ENCODE results near the gene UGT1A3. TPM values are rescaled to one million over a fixed set of nuclear protein-coding genes. Genes with fewer than 3 reads are reported as not detected.

The UGT1A3 gene
- total RNA-seq, 1 donor from 2014 or later, result 0.86 TPM

GRCh38 chr2:233816334-233816733 lies 87.5 kb downstream of the UGT1A3 start:
- no peak for DNase-seq (ENCODE audit: low spot score)

DNA sequence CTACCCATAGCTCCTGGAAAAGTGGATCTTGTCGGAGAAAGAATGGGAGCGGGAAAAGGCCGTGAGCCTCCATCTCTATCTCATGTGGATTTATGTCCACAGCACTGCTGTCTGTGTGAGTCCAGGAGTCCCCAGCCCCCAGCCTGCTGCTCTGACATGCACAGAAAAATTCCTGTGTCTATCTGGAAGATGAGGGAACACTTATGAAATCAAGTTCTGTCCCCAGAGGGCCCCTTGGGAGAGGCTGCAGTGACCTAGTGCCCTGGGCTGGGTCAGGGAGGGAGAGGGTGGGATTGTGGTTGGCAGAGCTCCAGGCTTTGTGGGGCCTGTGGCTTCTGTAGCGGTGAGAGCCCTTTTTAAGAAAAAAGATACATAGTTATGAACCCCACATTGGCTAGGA lies 87.9 kb downstream of the UGT1A3 start:
- DNase-seq (ENCODE audit: low spot score), result no peak

DNA sequence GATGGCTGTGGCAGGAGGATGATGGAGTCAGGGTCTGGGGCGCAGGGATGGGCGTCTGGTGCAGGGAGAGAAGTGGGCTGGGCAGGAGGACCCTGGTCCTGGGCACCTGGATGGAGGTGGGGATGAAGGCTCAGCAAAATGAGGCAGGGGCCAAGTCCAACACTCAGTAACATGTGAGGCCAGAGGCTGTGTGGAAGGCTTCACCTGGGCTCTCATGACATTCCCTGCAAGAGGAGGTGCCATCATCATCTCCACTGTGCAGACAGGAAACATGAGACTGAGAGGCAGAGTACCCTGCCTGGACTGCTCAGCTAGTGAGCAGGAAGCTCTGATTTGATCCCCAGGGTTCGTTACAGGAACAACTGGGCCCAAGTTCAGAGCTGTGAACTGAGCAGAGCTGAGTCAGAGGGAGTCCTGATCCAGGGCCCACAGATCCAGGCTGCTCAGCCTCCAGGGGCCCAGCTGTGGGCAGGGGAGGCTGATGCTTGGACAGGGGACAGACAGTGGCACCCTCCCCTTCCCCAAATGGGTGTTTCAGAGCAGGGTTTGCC lies 88.6 kb downstream of the UGT1A3 start:
- DNase-seq (ENCODE audit: low spot score), result no peak

- no peak for DNase-seq (ENCODE audit: low spot score)
These were observed 89.3 kb downstream of the UGT1A3 start for GRCh38 chr2:233817995-233818638.

- no peak for DNase-seq (ENCODE audit: low spot score)
These were observed 90.1 kb downstream of the UGT1A3 start for GRCh38 chr2:233818639-233819621.

- no peak for DNase-seq (ENCODE audit: low spot score)
These were observed 91.3 kb downstream of the UGT1A3 start for GRCh38 chr2:233819884-233820773.

GRCh38 chr2:233820774-233821105 lies 91.9 kb downstream of the UGT1A3 start:
- no peak for DNase-seq (ENCODE audit: low spot score)

DNA sequence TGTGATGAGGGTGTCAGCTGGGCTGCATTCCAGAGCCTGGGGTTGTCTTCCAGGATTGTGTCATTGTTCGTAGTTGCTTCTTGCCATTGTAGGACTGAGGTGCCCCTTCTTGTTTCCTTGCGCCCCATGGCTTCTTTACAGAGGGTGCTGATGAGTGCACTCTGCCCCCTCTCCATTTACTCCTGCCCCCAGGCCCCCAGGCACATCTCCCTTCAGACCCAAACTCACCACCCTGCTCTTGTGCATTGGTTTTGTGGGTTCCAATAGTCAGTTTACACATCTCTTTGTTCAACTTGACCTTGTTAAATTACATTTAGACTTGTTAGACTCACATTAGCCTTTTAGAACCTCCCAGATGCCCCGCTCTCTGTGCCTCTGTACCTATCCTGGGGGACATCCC lies 92.4 kb downstream of the UGT1A3 start:
- DNase-seq (ENCODE audit: low spot score), result no peak

GRCh38 chr2:233821709-233822100 lies 92.9 kb downstream of the UGT1A3 start:
- DNase-seq (ENCODE audit: low spot score), result no peak

GRCh38 chr2:233822101-233822771 lies 93.4 kb downstream of the UGT1A3 start:
- DNase-seq (ENCODE audit: low spot score), result no peak

Other genes with a start within 250 kb of the UGT1A3 start
- gene USP40, start 162.3 kb upstream of the UGT1A3 start, total RNA-seq, result 48.1 TPM
- 26.4 TPM for gene UGT1A8, start 111.4 kb upstream of the UGT1A3 start, total RNA-seq
- gene UGT1A10, start 92.6 kb upstream of the UGT1A3 start, total RNA-seq, result 47.5 TPM
- gene UGT1A9, start 57.1 kb upstream of the UGT1A3 start, total RNA-seq, result 1.3 TPM
- gene UGT1A7, start 47.1 kb upstream of the UGT1A3 start, total RNA-seq, result 2.2 TPM
- gene UGT1A6, start 36.2 kb upstream of the UGT1A3 start, total RNA-seq, result 6.3 TPM
- gene UGT1A5, start 16.1 kb upstream of the UGT1A3 start, total RNA-seq, result 2.0 TPM
- gene UGT1A4, start 10.3 kb upstream of the UGT1A3 start, total RNA-seq, result 5.2 TPM
- gene UGT1A1, start 31.2 kb downstream of the UGT1A3 start, total RNA-seq, result 2.6 TPM
- 1.2 TPM for gene MROH2A, start 49.3 kb downstream of the UGT1A3 start, total RNA-seq
- 1.9 TPM for gene HJURP, start 125.5 kb downstream of the UGT1A3 start, total RNA-seq
- 0.12 TPM for gene TRPM8, start 188.3 kb downstream of the UGT1A3 start, total RNA-seq

All from mucosa of gallbladder (tissue), 1 donor.